Testis (tissue), 2 donors: ENCODE results near the gene CSMD2.

ENCODE experiments used
- CTCF ChIP-seq, 3 experiments: fragments of 450-650 bp in 2 of 3; fragments of 200-600 bp in 1 of 3; sonication (generic) in 1 of 3; IDR thresholded peaks; one replicate each; pipeline ENCODE4 v1.5.1; 2016 to 2019; ENCODE audit warnings: antibody characterized with exemption in 3 of 3, mild to moderate bottlenecking in 2 of 3, moderate library complexity in 1 of 3
- POLR2A ChIP-seq: fragments of 450-650 bp; IDR thresholded peaks from one replicate; pipeline ENCODE4 v1.6.1; 2017; ENCODE audit warnings: antibody characterized with exemption, mild to moderate bottlenecking, moderate library complexity

GRCh38 chr1:33692206-33693188, 472.5 kb downstream of the CSMD2 start:
- TF ChIP-seq POLR2A (no peak), CTCF (IDR thresholded peaks at IDR 0.05) (no peak)
